CD4-positive, alpha-beta T cell (primary cell): Measurements from ENCODE around the gene LRGUK. TPM values are rescaled to one million over a fixed set of nuclear protein-coding genes. Genes with fewer than 3 reads are reported as not detected.

ENCODE experiments used
- ATAC-seq: fragments of 200-7000 bp; cut with Tn5 transposase; one replicate; pipeline ENCODE4 v1.10.0; 2022; ENCODE audit warnings: mild to moderate bottlenecking; ENCODE audit not compliant: poor library complexity
- CTCF ChIA-PET: fragments of 350-600 bp; sonication (Branson Sonifier 250); formaldehyde crosslinking; loops from one replicate; lab custom pipeline; 2021; ENCODE audit warnings: antibody characterized with exemption, inconsistent platforms; lab: Charles Lee
- POLR2A ChIA-PET: fragments of 350-600 bp; sonication (Branson Sonifier 250); formaldehyde crosslinking; loops from one replicate; lab custom pipeline; 2021; ENCODE audit warnings: antibody characterized with exemption, inconsistent platforms; lab: Charles Lee
- DNase-seq, 14 experiments: peaks; one replicate each; pipeline ENCODE4 v3.0.0-alpha.2; 2013 to 2020; ENCODE audit warnings: mixed read lengths in 2 of 14
- H3K27ac ChIP-seq, 2 donors: one replicate each; pipeline versions ENCODE4 v1.5.1 to v1.7.0; 2013; ENCODE audit warnings: low read length in 2 of 2, low read depth in 1 of 2, mild to moderate bottlenecking in 1 of 2
- H3K27me3 ChIP-seq, 2 experiments: 1 replicate in 1 of 2; 2 replicates in 1 of 2; pipeline versions ENCODE4 v1.6.1 to v1.7.0; 2013; ENCODE audit warnings: low read length in 2 of 2, control low read depth in 1 of 2, mild to moderate bottlenecking in 1 of 2, moderate library complexity in 1 of 2; ENCODE audit not compliant: insufficient read depth in 2 of 2, control insufficient read depth in 1 of 2
- H3K36me3 ChIP-seq: one replicate; pipeline ENCODE4 v1.6.1; 2013; ENCODE audit warnings: low read length, control low read depth; ENCODE audit not compliant: insufficient read depth
- H3K4me1 ChIP-seq: one replicate; pipeline ENCODE4 v1.6.1; 2013; ENCODE audit warnings: low read length, control low read depth; ENCODE audit not compliant: insufficient read depth
- H3K4me3 ChIP-seq: one replicate; pipeline ENCODE4 v1.5.1; 2013; ENCODE audit warnings: mild to moderate bottlenecking, low read length, moderate library complexity
- H3K9me3 ChIP-seq, 2 experiments: 1 replicate in 1 of 2; 2 replicates in 1 of 2; pipeline versions ENCODE4 v1.6.1 to v1.7.0; 2013; ENCODE audit warnings: low read length in 2 of 2, mild to moderate bottlenecking in 2 of 2, control low read depth in 1 of 2, moderate library complexity in 1 of 2; ENCODE audit not compliant: control insufficient read depth in 1 of 2, insufficient read depth in 1 of 2
- H3K27ac Mint-ChIP-seq: one replicate; pipeline ENCODE4 v1.8.0; 2020; ENCODE audit warnings: mixed read lengths
- H3K27me3 Mint-ChIP-seq: one replicate; pipeline ENCODE4 v1.8.0; 2021; ENCODE audit warnings: mixed read lengths
- H3K36me3 Mint-ChIP-seq: one replicate; pipeline ENCODE4 v1.8.0; 2021; ENCODE audit warnings: low read depth, mixed read lengths
- H3K4me1 Mint-ChIP-seq: one replicate; pipeline ENCODE4 v1.8.0; 2021; ENCODE audit warnings: low read depth, mixed read lengths
- H3K4me3 Mint-ChIP-seq: one replicate; pipeline ENCODE4 v1.8.0; 2020; ENCODE audit warnings: mild to moderate bottlenecking, mixed read lengths
- H3K9me3 Mint-ChIP-seq: one replicate; pipeline ENCODE4 v1.8.0; 2020; ENCODE audit warnings: mixed read lengths
- CTCF ChIP-seq: fragments of 200-600 bp; IDR thresholded peaks from one replicate; pipeline ENCODE4 v1.8.0; 2022; ENCODE audit warnings: antibody characterized with exemption, mild to moderate bottlenecking
- intact Hi-C, 2 experiments: fragments of 100-400 bp; cut with DNase I in 1 of 2; cut with micrococcal nuclease in 1 of 2; formaldehyde crosslinking; loops; one replicate each; pipeline versions ENCODE4 v1.15.1 to v1.9.0; 2023 to 2025; cut with DNase I, micrococcal nuclease
- total RNA-seq, 174 experiments: library from RNA in 2 of 174; stranded (reverse) in 2 of 174; gene quantifications; one replicate each; pipeline ENCODE4 v1.2.3 and lab custom pipeline; 2021 to 2026

Gene LRGUK
- total RNA-seq, 2 experiments from 2014 or later = 0.20 to 0.27 TPM

- ATAC-seq (no peak), DNase-seq (no peak)
- ChIA-PET POLR2A (no interaction called here), CTCF (no interaction called here)
- no peaks in the 10 kb centered on the region for H3K27me3 ChIP-seq
- no peak overlapping the region for H3K4me3 ChIP-seq
- H3K36me3 ChIP-seq = no peaks in the 10 kb centered on the region
- H3K4me1 ChIP-seq = no peaks in the 10 kb centered on the region
- no peak overlapping the region for H3K27ac Mint-ChIP-seq
- no peaks in the 10 kb centered on the region for H3K9me3 Mint-ChIP-seq
- no peaks in the 10 kb centered on the region for H3K27me3 Mint-ChIP-seq
- no peaks in the 10 kb centered on the region for H3K9me3 ChIP-seq
- no peak for TF ChIP-seq CTCF
- no peaks in the 10 kb centered on the region for H3K36me3 Mint-ChIP-seq
- H3K4me1 Mint-ChIP-seq = no peaks in the 10 kb centered on the region
- no peak overlapping the region for H3K27ac ChIP-seq
- intact Hi-C loops = no loop called here
- no peak overlapping the region for H3K4me3 Mint-ChIP-seq
Observed at GRCh38 chr7:134155871-134156270, 28.7 kb downstream of the LRGUK start.

DNA sequence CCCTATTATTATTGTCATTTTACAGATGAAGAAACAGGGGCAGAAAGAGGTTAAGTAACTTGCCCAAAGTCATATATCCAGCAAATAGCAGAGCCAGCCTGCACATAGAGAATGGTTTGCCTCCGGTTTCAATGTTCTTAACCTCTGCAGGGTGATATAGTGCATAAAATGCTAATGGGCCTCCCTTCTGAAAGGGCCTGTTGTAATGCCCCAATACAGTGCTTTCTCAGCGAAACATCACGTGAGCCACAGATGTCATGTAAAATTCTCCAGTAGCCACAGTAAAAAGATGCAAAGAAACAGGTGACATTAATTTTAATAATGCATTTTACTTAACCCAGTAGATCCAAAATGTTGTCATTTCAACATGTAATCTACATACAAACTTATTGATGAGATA, 38.1 kb downstream of the LRGUK start:
- Mint-ChIP-seq H3K9me3 (no peaks in the 10 kb centered on the region), H3K4me3 (no peak overlapping the region), H3K4me1 (no peaks in the 10 kb centered on the region), H3K27me3 (no peaks in the 10 kb centered on the region), H3K36me3 (no peaks in the 10 kb centered on the region), H3K27ac (no peak overlapping the region)
- no peak overlapping the region for H3K27ac ChIP-seq
- H3K36me3 ChIP-seq = no peaks in the 10 kb centered on the region
- CTCF ChIA-PET = no interaction called here
- ATAC-seq (no peak), DNase-seq (no peak)
- no peaks in the 10 kb centered on the region for H3K9me3 ChIP-seq
- POLR2A ChIA-PET = no interaction called here
- no peaks in the 10 kb centered on the region for H3K27me3 ChIP-seq
- intact Hi-C loops = no loop called here
- no peak overlapping the region for H3K4me3 ChIP-seq
- H3K4me1 ChIP-seq = no peaks in the 10 kb centered on the region
- TF ChIP-seq CTCF = no peak

- no peaks in the 10 kb centered on the region for H3K4me1 ChIP-seq
- H3K4me1 Mint-ChIP-seq = no peaks in the 10 kb centered on the region
- no peak for ATAC-seq
- H3K4me3 ChIP-seq = no peak overlapping the region
- no peaks in the 10 kb centered on the region for H3K27me3 ChIP-seq
- intact Hi-C loops = no loop called here
- H3K36me3 ChIP-seq = no peaks in the 10 kb centered on the region
- DNase-seq = no peak
- H3K27ac ChIP-seq = no peak overlapping the region
- POLR2A ChIA-PET = no interaction called here
- no peak overlapping the region for H3K27ac Mint-ChIP-seq
- H3K36me3 Mint-ChIP-seq = no peaks in the 10 kb centered on the region
- H3K4me3 Mint-ChIP-seq = no peak overlapping the region
- TF ChIP-seq CTCF = no peak
- no peaks in the 10 kb centered on the region for H3K9me3 Mint-ChIP-seq
- H3K27me3 Mint-ChIP-seq = no peaks in the 10 kb centered on the region
- H3K9me3 ChIP-seq = no peaks in the 10 kb centered on the region
- CTCF ChIA-PET = no interaction called here
Observed at GRCh38 chr7:134167250-134167649, 40.1 kb downstream of the LRGUK start.
